ENCODE data around the gene SPCS3.

- TF ChIP-seq CTCF (IDR thresholded peaks at IDR 0.05) (no peak), POLR2A (IDR thresholded peaks at IDR 0.05) (no peak), POLR2AphosphoS5 (IDR thresholded peaks at IDR 0.05) (no peak)
Observed at GRCh38 chr4:176309772-176310171, 10.0 kb upstream of the SPCS3 start.
